Fibroblast of lung (primary cell): ENCODE measurements around the gene MROH2B. TPM values are rescaled to one million over a fixed set of nuclear protein-coding genes. Genes with fewer than 3 reads are reported as not detected.
"Not testable (repeated sequence)": the region's sequence is repeated elsewhere in the genome, so short reads cannot be mapped to it uniquely, and the experiment has no call there.

ENCODE experiments used
- DNase-seq, 2 donors: peaks; one replicate each; pipeline versions ENCODE4 v3.0.0 to v3.0.0-alpha.2; 2010; ENCODE audit warnings: low read depth in 2 of 2
- H2AFZ ChIP-seq: 2 replicates; pipeline ENCODE4 v1.5.1; 2012; ENCODE audit warnings: low read length, control low read depth, inconsistent platforms
- H3K27ac ChIP-seq: 2 replicates; pipeline ENCODE4 v1.5.1; 2011; ENCODE audit warnings: low read length, control low read depth; ENCODE audit not compliant: insufficient read depth
- H3K27me3 ChIP-seq: 2 replicates; pipeline ENCODE4 v1.5.1; 2011; ENCODE audit warnings: mild to moderate bottlenecking, low read length; ENCODE audit not compliant: control insufficient read depth, insufficient read depth
- H3K36me3 ChIP-seq: 2 replicates; pipeline ENCODE4 v1.5.1; 2011; ENCODE audit warnings: low read length; ENCODE audit not compliant: control insufficient read depth, insufficient read depth
- H3K4me1 ChIP-seq: 2 replicates; pipeline ENCODE4 v1.5.1; 2011; ENCODE audit warnings: low read length; ENCODE audit not compliant: control insufficient read depth, insufficient read depth; ENCODE audit errors: extremely low read depth
- H3K4me2 ChIP-seq: 2 replicates; pipeline ENCODE4 v1.5.1; 2011; ENCODE audit warnings: low read length, control low read depth; ENCODE audit not compliant: insufficient read depth; ENCODE audit errors: extremely low read depth
- H3K4me3 ChIP-seq, 4 experiments: fragments of 200-600 bp in 1 of 4; sonication (generic) in 1 of 4; replicated peaks in 1 of 4; 2 replicates each; pipeline ENCODE4 v1.5.1; 2011 to 2016; ENCODE audit warnings: low read length in 4 of 4, low read depth in 3 of 4, mild to moderate bottlenecking in 3 of 4, control low read depth in 2 of 4, inconsistent platforms in 1 of 4, mixed read lengths in 1 of 4; ENCODE audit not compliant: insufficient read depth in 1 of 4; ENCODE audit errors: control extremely low read depth in 1 of 4
- H3K79me2 ChIP-seq: 2 replicates; pipeline ENCODE4 v1.5.1; 2012; ENCODE audit warnings: mild to moderate bottlenecking, low read length, inconsistent platforms; ENCODE audit not compliant: control insufficient read depth, insufficient read depth
- H3K9ac ChIP-seq: 2 replicates; pipeline ENCODE4 v1.5.1; 2011; ENCODE audit warnings: mild to moderate bottlenecking, low read length, control low read depth; ENCODE audit not compliant: insufficient read depth
- H3K9me3 ChIP-seq: 2 replicates; pipeline ENCODE4 v1.5.1; 2012; ENCODE audit warnings: low read depth, low read length; ENCODE audit not compliant: control insufficient read depth, insufficient read depth
- H4K20me1 ChIP-seq: 2 replicates; pipeline ENCODE4 v1.5.1; 2011; ENCODE audit warnings: low read length; ENCODE audit not compliant: control insufficient read depth, insufficient read depth; ENCODE audit errors: extremely low read depth
- EZH2 ChIP-seq: IDR thresholded peaks from 2 replicates; pipeline ENCODE4 v1.5.1; 2012; ENCODE audit warnings: low read length, control low read depth, mild to moderate bottlenecking; ENCODE audit errors: missing control alignments
- polyA plus RNA-seq, 2 donors: library from polyadenylated mRNA; depleted of rRNA in 1 of 2; stranded (reverse) in 1 of 2; unstranded in 1 of 2; fragments of >200 nt; gene quantifications; 2 replicates each; pipeline ENCODE4 v1.2.1, GENCODE V29; 2011 to 2012; ENCODE audit warnings: missing spikeins in 1 of 2
- total RNA-seq: library from RNA; depleted of rRNA; stranded (reverse); fragments of >200 nt; gene quantifications from 2 replicates; pipeline ENCODE4 v1.2.1, GENCODE V29; 2014
- TF ChIP-seq, protein P1 (sequence below), 2 donors: IDR thresholded peaks in 1 of 2; conservative IDR thresholded peaks in 1 of 2; 1 replicate in 1 of 2; 2 replicates in 1 of 2; pipeline ENCODE4 v1.5.1; 2011 to 2012; ENCODE audit warnings: low read length in 2 of 2, control low read depth in 1 of 2, inconsistent platforms in 1 of 2, low read depth in 1 of 2, mild to moderate bottlenecking in 1 of 2

The MROH2B gene
- total and polyA plus RNA-seq, 2 donors (not counting 1 experiment from before 2014, with no cell fraction given) = not detected

DNA sequence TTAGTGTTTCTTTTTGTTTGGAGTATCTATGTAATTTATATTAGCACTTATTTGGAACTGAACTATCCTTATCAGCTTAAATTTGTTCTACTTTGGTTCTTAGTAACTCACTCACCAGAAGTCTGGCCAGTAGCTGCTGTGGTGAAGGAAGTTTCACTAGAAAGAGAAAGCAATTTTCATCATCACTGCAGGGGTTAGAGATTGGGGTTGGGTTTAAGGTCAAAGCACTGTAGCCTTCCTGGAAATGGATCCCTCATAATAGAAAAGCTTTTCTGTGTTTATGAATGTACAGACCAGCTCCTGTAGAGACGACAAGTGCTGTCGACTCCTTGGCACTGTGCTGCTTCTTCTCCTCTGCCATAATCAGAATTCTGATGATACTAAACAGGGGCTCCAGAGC, 22.2 kb downstream of the MROH2B start:
- TF ChIP-seq, protein P1, sequence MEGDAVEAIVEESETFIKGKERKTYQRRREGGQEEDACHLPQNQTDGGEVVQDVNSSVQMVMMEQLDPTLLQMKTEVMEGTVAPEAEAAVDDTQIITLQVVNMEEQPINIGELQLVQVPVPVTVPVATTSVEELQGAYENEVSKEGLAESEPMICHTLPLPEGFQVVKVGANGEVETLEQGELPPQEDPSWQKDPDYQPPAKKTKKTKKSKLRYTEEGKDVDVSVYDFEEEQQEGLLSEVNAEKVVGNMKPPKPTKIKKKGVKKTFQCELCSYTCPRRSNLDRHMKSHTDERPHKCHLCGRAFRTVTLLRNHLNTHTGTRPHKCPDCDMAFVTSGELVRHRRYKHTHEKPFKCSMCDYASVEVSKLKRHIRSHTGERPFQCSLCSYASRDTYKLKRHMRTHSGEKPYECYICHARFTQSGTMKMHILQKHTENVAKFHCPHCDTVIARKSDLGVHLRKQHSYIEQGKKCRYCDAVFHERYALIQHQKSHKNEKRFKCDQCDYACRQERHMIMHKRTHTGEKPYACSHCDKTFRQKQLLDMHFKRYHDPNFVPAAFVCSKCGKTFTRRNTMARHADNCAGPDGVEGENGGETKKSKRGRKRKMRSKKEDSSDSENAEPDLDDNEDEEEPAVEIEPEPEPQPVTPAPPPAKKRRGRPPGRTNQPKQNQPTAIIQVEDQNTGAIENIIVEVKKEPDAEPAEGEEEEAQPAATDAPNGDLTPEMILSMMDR (conservative IDR thresholded peaks at IDR 0.05 in 1 of 2, IDR thresholded peaks at IDR 0.05 in 1 of 2; ENCODE audit: low read depth in 1 of 2, low read length in 2 of 2) = no peak
- no peak for TF ChIP-seq EZH2
- Histone ChIP-seq H3K4me1 (no peaks in the 10 kb centered on the region), H3K9me3 (no peaks in the 10 kb centered on the region), H3K27ac (no peak overlapping the region), H3K36me3 (no peaks in the 10 kb centered on the region), H3K4me3 (no peak overlapping the region), H2AFZ (no peak overlapping the region), H3K9ac (no peak overlapping the region), H3K4me2 (no peak overlapping the region), H4K20me1 (no peaks in the 10 kb centered on the region), H3K27me3 (no peaks in the 10 kb centered on the region), H3K79me2 (no peaks in the 10 kb centered on the region)
- DNase-seq = no peak

DNA sequence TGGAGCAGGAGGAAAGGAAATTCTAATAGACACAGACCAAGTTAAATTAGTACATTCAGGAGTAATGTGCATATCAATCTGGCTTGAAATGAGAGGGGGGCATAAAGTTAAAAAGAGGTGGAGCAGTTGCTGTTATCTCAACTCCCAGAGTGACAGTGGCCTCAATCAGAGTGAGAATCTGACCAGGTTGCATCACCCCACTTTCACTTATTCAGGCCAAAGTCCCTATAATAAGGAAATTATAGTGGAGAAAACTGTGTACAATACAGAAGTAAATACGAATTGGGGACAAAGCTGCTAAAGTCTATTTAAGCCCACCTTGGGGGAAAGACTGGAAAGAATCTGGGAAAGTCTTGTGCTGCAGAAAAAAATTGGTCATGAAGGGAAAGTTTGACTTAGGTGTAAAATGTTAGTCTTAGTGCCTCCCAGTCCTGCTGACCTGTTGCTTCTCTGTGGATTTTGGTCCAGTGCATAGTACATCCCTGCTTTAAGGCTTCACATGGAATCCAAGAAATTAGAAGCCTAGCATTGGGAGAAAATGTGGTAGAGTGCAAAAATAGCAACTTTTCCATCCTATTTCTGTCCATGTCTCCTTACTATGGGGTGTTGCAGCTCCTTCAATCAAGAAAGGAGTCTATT, 27.9 kb downstream of the MROH2B start:
- no peak overlapping the region for H3K9ac ChIP-seq
- no peaks in the 10 kb centered on the region for H3K79me2 ChIP-seq
- TF ChIP-seq EZH2 = no peak
- TF ChIP-seq, protein P1 (conservative IDR thresholded peaks at IDR 0.05 in 1 of 2, IDR thresholded peaks at IDR 0.05 in 1 of 2; ENCODE audit: low read depth in 1 of 2, low read length in 2 of 2) = no peak
- H4K20me1 ChIP-seq = no peaks in the 10 kb centered on the region
- no peaks in the 10 kb centered on the region for H3K36me3 ChIP-seq
- H3K4me2 ChIP-seq = no peak overlapping the region
- DNase-seq = no peak
- no peaks in the 10 kb centered on the region for H3K27me3 ChIP-seq
- H3K4me1 ChIP-seq = no peaks in the 10 kb centered on the region
- no peak overlapping the region for H2AFZ ChIP-seq
- no peak overlapping the region for H3K27ac ChIP-seq
- no peaks in the 10 kb centered on the region for H3K9me3 ChIP-seq
- no peak overlapping the region for H3K4me3 ChIP-seq

DNA sequence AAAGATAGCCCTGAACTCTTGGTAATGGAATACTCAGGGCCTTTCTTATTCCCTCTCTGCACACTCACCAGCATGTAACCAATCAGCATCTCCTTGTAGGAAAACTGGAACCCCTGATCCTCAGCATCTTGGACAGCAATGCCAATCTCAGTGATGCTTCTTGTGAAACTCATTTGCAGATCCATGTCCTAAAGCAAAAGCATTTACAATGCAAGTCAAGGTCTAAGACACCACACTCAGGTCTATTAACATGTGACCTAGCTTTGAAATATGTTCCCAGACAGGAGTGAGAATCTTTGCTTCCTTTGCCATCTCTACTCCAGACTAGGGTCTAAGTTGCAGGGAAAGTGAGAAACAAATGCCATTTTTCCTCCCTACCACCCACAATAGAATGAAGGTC, 38.2 kb downstream of the MROH2B start:
- TF ChIP-seq, protein P1 (conservative IDR thresholded peaks at IDR 0.05 in 1 of 2, IDR thresholded peaks at IDR 0.05 in 1 of 2; ENCODE audit: low read depth in 1 of 2, low read length in 2 of 2) = no peak
- no peak for TF ChIP-seq EZH2
- Histone ChIP-seq H3K27ac (no peak overlapping the region), H3K9ac (no peak overlapping the region), H3K79me2 (no peaks in the 10 kb centered on the region), H3K4me1 (no peaks in the 10 kb centered on the region), H3K36me3 (no peaks in the 10 kb centered on the region), H3K27me3 (no peaks in the 10 kb centered on the region), H3K4me2 (no peak overlapping the region), H2AFZ (no peak overlapping the region), H3K9me3 (no peaks in the 10 kb centered on the region), H4K20me1 (no peaks in the 10 kb centered on the region), H3K4me3 (no peak overlapping the region)
- no peak for DNase-seq

DNA sequence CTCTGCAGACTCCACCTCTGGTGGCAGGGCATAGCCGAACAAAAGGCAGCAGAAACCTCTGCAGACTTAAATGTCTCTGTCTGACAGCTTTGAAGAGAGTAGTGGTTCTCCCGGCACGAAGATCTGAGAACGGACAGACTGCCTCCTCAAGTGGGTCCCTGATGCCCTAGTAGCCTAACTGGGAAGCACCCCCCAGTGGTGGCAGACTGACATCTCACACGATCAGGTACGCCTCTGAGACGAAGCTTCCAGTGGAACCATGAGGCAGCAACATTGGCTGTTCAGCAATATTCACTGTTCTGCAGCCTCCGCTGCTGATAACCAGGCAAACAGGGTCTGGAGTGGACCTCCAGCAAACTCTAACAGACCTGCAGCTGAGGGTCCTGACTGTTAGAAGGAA, 48.5 kb downstream of the MROH2B start:
- not testable (repeated sequence) for H4K20me1 ChIP-seq, DNase-seq, H3K27me3 ChIP-seq, H3K4me1 ChIP-seq, H2AFZ ChIP-seq, H3K9ac ChIP-seq, H3K27ac ChIP-seq, H3K36me3 ChIP-seq, H3K79me2 ChIP-seq, H3K4me3 ChIP-seq, H3K9me3 ChIP-seq, H3K4me2 ChIP-seq
